Adrenal gland (tissue), 12 donors: ENCODE results near the gene EXOC3L1. TPM values are rescaled to one million over a fixed set of nuclear protein-coding genes. Genes with fewer than 3 reads are reported as not detected.

ENCODE experiments used
- DNase-seq, 7 donors: peaks; one replicate each; pipeline ENCODE4 v3.0.0-alpha.2; 2019 to 2020
- H3K27ac ChIP-seq, 5 donors: fragments of 200-600 bp; sonication (generic) in 4 of 5; 1 replicate in 3 of 5; 2 replicates in 2 of 5; pipeline versions ENCODE4 v1.5.1 to v1.8.0; 2016 to 2020; ENCODE audit warnings: mild to moderate bottlenecking in 1 of 5
- H3K27me3 ChIP-seq: fragments of 200-600 bp; 2 replicates; pipeline ENCODE4 v1.8.0; 2021
- H3K36me3 ChIP-seq, 2 donors: fragments of 200-600 bp; replicated peaks in 1 of 2; 1 replicate in 1 of 2; 2 replicates in 1 of 2; pipeline versions ENCODE4 v1.5.1 to v1.8.0; 2018 to 2022
- H3K4me1 ChIP-seq, 2 donors: fragments of 200-600 bp; replicated peaks in 1 of 2; 1 replicate in 1 of 2; 2 replicates in 1 of 2; pipeline versions ENCODE4 v1.5.1 to v1.8.0; 2018 to 2021
- H3K4me3 ChIP-seq, 4 donors: fragments of 200-600 bp; sonication (generic) in 3 of 4; one replicate each; pipeline ENCODE4 v1.5.1; 2016 to 2018
- H3K9me3 ChIP-seq, 3 donors: fragments of 200-600 bp; sonication (generic) in 1 of 3; replicated peaks in 1 of 3; 1 replicate in 2 of 3; 2 replicates in 1 of 3; pipeline versions ENCODE4 v1.5.1 to v1.8.0; 2016 to 2021
- POLR2A ChIP-seq, 2 donors: fragments of 450-650 bp; IDR thresholded peaks; one replicate each; pipeline ENCODE4 v1.6.1; 2017; ENCODE audit warnings: antibody characterized with exemption in 2 of 2, mild to moderate bottlenecking in 2 of 2, moderate library complexity in 1 of 2
- WGBS, 4 donors: extraction: QIAGEN DNeasy Blood & Tissue Kit in 2 of 4; methylation state at CpG; one replicate each; pipeline versions ENCODE4 v1.1.5 to v1.1.7; 2013 to 2017; 5-methylcytosine and 5-hydroxymethylcytosine counted together
- intact Hi-C, 2 donors: fragments of 100-400 bp; cut with DNase I; formaldehyde crosslinking; loops; one replicate each; pipeline versions ENCODE4 v1.14.1 to v1.15.0; 2022 to 2023
- polyA plus RNA-seq, 3 donors: library from polyadenylated mRNA; stranded (reverse); fragments of 200-250 nt in 2 of 3; fragments of 350-450 nt in 1 of 3; fragmentation: Illumina TruSeq in 1 of 3; extraction: RNeasy Lipid Tissue Mini Kit (QIAGEN cat#74804) in 1 of 3; gene quantifications; one replicate each; pipeline ENCODE4 v1.2.3, GENCODE V29; 2013 to 2014
- total RNA-seq, 9 donors: library from RNA; depleted of rRNA in 4 of 9; stranded (reverse); fragments of >200 nt in 4 of 9; fragments of 120-200 nt in 1 of 9; fragmentation: NEBNext Ultra II Directional in 1 of 9; extraction: Animal tissue kit (Norgen Biotek cat#: 25700) in 1 of 9; gene quantifications; one replicate each; pipeline versions ENCODE4 v1.1.0 to v1.2.4, GENCODE V29; 2013 to 2023
- TF ChIP-seq, protein P1 (sequence below), 6 experiments: fragments of 450-650 bp in 4 of 6; fragments of 200-600 bp in 2 of 6; sonication (generic) in 1 of 6; IDR thresholded peaks; 1 replicate in 5 of 6; 2 replicates in 1 of 6; pipeline versions ENCODE4 v1.5.1 to v1.8.0; 2016 to 2021; ENCODE audit warnings: antibody characterized with exemption in 6 of 6, mild to moderate bottlenecking in 2 of 6, moderate library complexity in 1 of 6
- donor health status: healthy with polysubstance abuse.
- donor health status: Bipolar disorder and iron deficiency.
- donor health status: DM: yes; HTN: yes; CAD: no.
- donor health status: DM: no; HTN: no; CAD: no.
- donor health status: DM: no; HTN: no; CAD: no.
- donor health status: DM: yes; HTN: yes; CAD: no.

Gene EXOC3L1
- total and polyA plus RNA-seq, 12 donors: 0.71 to 27.2 (median 11.8) TPM

DNA sequence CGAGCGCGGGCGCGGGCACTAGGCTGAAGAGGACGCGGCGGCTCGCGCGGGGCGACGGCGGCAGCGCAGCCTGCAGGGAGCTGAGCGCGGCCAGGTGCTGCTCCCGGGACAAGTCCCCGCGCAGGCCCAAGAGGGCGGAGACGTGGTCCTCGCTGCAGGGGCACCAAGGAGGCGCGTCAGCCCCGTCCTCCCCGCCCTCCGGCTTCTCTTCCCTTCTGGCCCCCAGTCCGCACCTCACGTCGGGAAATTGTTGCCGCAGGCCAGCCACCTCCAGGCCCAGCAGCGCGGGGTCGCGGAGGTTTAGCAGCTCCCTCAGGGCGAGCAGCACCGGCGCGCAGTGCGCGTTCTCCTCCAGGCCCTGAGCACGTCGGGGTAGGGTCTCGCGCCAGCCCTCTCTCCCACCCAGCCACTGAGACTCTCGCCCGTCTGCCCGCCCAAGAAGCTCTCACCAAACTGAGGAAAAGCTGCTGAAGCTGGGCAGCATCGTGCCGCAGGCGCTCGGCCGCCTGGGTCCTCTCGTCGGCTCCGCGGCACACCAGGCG lies 5.4 kb downstream of the EXOC3L1 start:
- Histone ChIP-seq H3K4me3 (peak overlapping the region in 2 of 4 donors; percentile 74 to 82), H3K36me3 (no peaks in the 10 kb centered on the region), H3K27me3 (no peaks in the 10 kb centered on the region), H3K9me3 (no peaks in the 10 kb centered on the region), H3K27ac (peak overlapping the region; percentile 65 to 99 (median 99)), H3K4me1 (peaks cover 29 to 44% of the 10 kb centered on the region in 2 donors)
- no peak for TF ChIP-seq POLR2A (IDR thresholded peaks at IDR 0.05)
- TF ChIP-seq, protein P1, sequence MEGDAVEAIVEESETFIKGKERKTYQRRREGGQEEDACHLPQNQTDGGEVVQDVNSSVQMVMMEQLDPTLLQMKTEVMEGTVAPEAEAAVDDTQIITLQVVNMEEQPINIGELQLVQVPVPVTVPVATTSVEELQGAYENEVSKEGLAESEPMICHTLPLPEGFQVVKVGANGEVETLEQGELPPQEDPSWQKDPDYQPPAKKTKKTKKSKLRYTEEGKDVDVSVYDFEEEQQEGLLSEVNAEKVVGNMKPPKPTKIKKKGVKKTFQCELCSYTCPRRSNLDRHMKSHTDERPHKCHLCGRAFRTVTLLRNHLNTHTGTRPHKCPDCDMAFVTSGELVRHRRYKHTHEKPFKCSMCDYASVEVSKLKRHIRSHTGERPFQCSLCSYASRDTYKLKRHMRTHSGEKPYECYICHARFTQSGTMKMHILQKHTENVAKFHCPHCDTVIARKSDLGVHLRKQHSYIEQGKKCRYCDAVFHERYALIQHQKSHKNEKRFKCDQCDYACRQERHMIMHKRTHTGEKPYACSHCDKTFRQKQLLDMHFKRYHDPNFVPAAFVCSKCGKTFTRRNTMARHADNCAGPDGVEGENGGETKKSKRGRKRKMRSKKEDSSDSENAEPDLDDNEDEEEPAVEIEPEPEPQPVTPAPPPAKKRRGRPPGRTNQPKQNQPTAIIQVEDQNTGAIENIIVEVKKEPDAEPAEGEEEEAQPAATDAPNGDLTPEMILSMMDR (IDR thresholded peaks at IDR 0.05): no peak
- DNase-seq: no peak
- 4 to 12% (median 11%) methylated on average over 17 to 59 of the region's 59 CpGs; no CpG with 5 or more reads in 1 of the 4 donors for WGBS, 4 donors
- intact Hi-C loops: no loop called here

DNA sequence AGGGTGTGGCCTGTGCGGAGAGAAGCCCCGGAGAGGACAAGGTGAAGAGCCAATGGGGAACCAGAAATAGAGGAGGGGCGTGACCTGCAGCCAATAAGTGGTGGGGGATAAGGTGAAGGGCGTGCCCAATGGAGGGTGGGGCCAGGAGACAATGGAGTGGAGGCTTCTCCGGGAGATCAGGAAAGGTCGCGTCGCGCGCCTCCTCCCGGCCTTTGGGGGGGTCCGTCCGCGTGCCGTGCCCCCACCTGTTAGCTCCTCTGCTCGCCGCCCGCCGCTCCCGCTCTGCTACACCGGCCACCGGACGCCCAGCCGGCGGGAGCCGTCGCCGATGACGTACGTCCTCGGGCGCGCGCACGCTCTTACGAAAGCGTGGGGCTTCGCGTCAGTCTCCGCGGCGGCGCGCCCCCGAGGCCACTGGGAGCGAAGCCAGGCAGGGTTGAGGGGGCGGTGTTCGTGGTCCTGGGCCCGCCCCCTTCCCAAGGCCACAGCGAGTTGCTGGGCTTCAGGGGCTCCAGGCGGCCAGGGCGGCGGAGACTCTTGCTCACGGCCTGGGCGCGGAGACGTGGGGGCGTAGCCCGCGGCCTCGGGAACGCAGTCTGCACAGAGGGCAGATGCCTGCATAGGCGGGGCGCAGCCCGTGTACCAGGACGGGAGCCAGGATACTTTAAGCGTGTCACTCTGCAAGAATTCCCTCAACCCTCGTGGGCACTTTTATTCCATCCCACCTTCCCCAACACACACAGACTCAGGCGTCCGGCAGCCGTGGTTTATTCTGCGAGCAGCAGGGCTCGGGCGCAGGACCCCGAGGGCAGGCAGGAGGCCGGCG lies 6.1 kb downstream of the EXOC3L1 start, which contains the start of gene MATCAP1:
TSS of gene MATCAP1 (minus strand) at position 337 of the 826 bp plus-strand sequence. CDS start 3,353 bp downstream, outside the sequence.
- Histone ChIP-seq H3K36me3 (no peaks in the 10 kb centered on the region), H3K27me3 (no peaks in the 10 kb centered on the region), H3K9me3 (no peaks in the 10 kb centered on the region), H3K4me3 (peak within 1 kb of the TSS in 2 of 4 donors; percentile 74 to 82), H3K4me1 (peaks cover 29 to 44% of the 10 kb centered on the region in 2 donors), H3K27ac (peak within 1 kb of the TSS; percentile 65 to 99 (median 99))
- intact Hi-C loops: no loop called here
- 0 to 1% (median 1%) methylated on average over 15 to 77 of the region's 77 CpGs for WGBS, 4 donors
- TF ChIP-seq, protein P1 (IDR thresholded peaks at IDR 0.05): no peak
- peak in 1 of 2 donors; percentile 75 for TF ChIP-seq POLR2A (IDR thresholded peaks at IDR 0.05)
- DNase-seq: peak; percentile 95 to 98 (median 97)

DNA sequence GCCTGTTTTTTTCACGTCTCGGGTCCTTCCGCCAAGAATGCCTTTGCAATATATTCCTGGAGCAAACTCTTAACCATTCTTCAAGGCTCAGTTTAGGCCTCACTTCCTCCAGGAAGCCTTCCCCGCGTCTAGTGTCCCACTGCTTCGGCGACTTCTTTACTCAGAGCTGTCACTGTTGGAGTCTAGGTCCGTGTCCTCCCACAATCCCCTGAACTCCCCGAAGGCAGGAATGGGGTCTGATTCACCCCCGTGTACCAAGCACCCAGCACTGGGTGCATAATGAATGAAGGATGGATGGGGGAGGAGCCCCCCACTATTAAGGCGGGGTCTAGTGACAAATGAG lies 6.7 kb downstream of the EXOC3L1 start:
- intact Hi-C loops: no loop called here
- TF ChIP-seq POLR2A (IDR thresholded peaks at IDR 0.05): no peak
- TF ChIP-seq, protein P1 (IDR thresholded peaks at IDR 0.05): no peak
- H3K4me1 ChIP-seq: peaks cover 35 to 47% of the 10 kb centered on the region in 2 donors
- H3K36me3 ChIP-seq: no peaks in the 10 kb centered on the region
- H3K9me3 ChIP-seq: no peaks in the 10 kb centered on the region
- H3K27ac ChIP-seq: peak overlapping the region; percentile 65 to 99 (median 99)
- DNase-seq: no peak
- H3K4me3 ChIP-seq: peak overlapping the region in 2 of 4 donors; percentile 74 to 82
- H3K27me3 ChIP-seq: no peaks in the 10 kb centered on the region
- 7 to 11% (median 8%) methylated on average over 11 of the region's 11 CpGs for WGBS, 4 donors

DNA sequence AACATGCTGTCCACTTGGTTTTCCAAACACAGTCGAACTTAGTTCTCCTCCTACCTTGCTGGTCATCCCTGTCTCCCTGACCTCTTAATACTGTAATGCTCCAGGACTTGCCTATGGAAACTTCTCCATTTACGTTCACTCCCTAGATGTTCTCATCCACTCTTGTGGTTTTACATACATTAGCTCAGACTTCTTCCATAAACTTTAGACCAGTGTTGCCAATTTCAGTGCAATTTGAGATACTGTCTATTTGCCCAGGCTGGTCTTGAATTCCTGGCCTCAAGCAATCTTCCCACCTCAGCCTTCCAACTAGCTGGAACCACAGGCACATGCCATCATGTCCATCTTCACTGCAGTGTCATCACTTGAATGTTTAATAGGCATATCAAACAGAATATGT lies 7.6 kb downstream of the EXOC3L1 start:
- 78 to 90% (median 86%) methylated on average over 2 of the region's 2 CpGs for WGBS, 4 donors
- Histone ChIP-seq H3K4me3 (no peak overlapping the region), H3K36me3 (no peaks in the 10 kb centered on the region), H3K4me1 (peaks cover 40 to 56% of the 10 kb centered on the region in 2 donors), H3K9me3 (no peaks in the 10 kb centered on the region), H3K27ac (peak overlapping the region in 3 of 5 donors; percentile 45 to 99 (median 99)), H3K27me3 (no peaks in the 10 kb centered on the region)
- no peak for DNase-seq
- intact Hi-C loops: no loop called here
- no peak for TF ChIP-seq POLR2A (IDR thresholded peaks at IDR 0.05)
- TF ChIP-seq, protein P1 (IDR thresholded peaks at IDR 0.05): no peak
